ENCODE measurements around the gene TNFSF15.

TNFSF15 gene

GRCh38 chr9:114787214-114787613 lies 18.6 kb downstream of the TNFSF15 start:
- DNase-seq, result no peak

DNA sequence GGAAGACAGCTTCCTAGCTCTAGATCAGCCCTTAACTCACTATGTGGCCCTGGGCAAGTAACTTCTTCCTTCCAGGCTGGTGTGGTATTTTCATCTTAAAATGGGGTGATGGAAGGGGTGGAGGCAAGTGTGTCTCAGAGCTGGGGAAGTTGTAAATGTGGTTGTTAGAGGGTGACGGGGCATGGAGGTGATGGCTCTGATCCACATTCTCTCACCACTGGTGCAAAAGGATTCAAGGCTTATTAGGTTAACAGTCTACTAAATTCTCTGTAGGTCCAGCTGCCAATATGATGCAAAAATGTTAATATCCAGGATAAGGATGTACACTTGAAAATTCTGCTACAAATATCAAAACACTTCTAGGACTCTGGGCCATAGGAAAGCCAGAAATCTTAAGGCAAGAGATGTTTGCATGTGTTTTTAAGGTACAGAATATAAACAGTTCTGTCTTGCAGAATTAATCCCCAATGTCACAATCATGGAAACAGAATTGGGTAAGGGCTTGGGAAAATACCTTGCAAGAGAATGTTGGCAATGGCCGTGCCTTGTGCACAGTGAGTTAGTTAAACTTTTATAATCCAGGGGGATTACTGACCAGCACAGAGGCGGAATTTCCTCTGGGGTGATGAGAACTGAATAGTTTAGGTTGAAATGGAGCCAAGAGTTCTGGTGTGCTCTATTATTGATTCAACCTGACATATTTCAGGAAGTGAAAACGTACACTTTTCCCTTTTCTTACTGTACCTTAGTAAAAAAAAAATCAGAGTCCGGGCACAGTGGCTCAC lies 19.8 kb downstream of the TNFSF15 start:
- no peak for DNase-seq

- DNase-seq, result no peak
Measured at GRCh38 chr9:114784721-114785279, 21.0 kb downstream of the TNFSF15 start.

- DNase-seq, result no peak
Measured at GRCh38 chr9:114782586-114782985, 23.3 kb downstream of the TNFSF15 start.

GRCh38 chr9:114779352-114779845 lies 26.4 kb downstream of the TNFSF15 start:
- no peak for DNase-seq

- DNase-seq, result peak; percentile 4
Measured at GRCh38 chr9:114777821-114778609, 27.8 kb downstream of the TNFSF15 start.

- no peak for DNase-seq
Measured at GRCh38 chr9:114776683-114777399, 29.0 kb downstream of the TNFSF15 start.

- DNase-seq, result no peak
Measured at GRCh38 chr9:114775981-114776380, 29.9 kb downstream of the TNFSF15 start.

GRCh38 chr9:114775121-114775520 lies 30.7 kb downstream of the TNFSF15 start:
- DNase-seq, result no peak

DNA sequence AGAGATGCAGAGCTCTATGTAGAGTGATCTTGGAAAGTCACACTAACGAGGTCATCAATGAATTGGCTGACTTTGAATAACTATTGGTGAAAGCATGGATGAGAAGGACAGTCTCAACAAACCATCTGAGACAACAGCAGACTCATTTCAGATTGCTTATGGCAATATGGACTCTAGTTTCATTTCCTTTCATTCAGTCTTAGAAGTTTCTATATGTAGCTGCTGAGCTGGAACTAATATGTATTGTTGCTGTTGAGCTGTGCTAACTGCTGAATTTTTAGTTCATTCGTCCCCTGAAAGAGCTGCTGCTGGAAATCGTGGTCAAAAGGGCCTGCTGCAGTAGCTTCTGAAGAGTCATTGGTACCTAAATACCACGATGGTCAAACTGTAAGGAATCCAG lies 31.3 kb downstream of the TNFSF15 start:
- DNase-seq, result no peak

DNA sequence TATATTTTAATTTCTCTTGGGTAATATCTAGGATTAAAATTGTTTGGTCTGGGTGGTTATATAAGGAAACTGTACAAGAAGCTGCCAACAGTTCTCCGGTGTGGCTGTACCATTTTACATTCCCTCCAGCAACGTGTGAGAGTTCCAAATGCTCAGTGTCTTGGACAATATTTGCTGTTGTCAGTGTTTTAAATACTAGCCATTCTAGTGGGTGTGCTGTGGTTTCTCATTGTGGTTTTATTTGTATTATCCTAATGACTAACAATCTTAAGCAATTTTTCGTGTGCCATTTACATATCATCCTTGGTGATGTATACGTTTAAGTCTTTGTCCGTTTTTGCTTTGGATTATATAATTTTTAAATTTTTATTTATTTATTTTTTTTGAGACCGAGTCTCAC lies 34.0 kb downstream of the TNFSF15 start:
- no peak for DNase-seq

- no peak for DNase-seq
Measured at GRCh38 chr9:114770991-114771390, 34.8 kb downstream of the TNFSF15 start.

- DNase-seq, result no peak
Measured at GRCh38 chr9:114769624-114770023, 36.2 kb downstream of the TNFSF15 start.

- no peak for DNase-seq
Measured at GRCh38 chr9:114763220-114763619, 42.6 kb downstream of the TNFSF15 start.

- no peak for DNase-seq
Measured at GRCh38 chr9:114761523-114761922, 44.3 kb downstream of the TNFSF15 start.

- DNase-seq, result no peak
Measured at GRCh38 chr9:114759512-114760341, 46.1 kb downstream of the TNFSF15 start.

- no peak for DNase-seq
Measured at GRCh38 chr9:114757984-114758383, 47.9 kb downstream of the TNFSF15 start.

- no peak for DNase-seq
Measured at GRCh38 chr9:114757395-114757794, 48.4 kb downstream of the TNFSF15 start.

DNA sequence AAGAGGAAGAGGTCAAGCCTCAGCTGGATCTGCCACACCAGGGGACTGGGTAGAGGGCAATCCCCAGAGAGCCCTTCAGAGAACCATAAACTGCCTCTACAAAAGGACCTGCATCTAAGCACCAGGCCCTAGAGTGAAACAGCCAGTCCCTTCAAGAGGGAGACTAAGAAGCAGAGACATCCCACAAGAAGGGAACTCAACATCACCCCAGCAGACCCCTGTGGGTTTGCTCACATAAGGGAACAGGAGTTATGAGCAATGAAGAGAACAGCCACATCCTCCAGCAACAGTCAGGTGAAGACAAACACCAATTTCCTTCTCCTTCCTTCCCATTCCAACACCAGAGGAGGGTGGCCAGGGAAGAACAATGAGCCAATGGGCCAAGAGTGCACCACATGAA lies 48.9 kb downstream of the TNFSF15 start:
- DNase-seq, result no peak

DNA sequence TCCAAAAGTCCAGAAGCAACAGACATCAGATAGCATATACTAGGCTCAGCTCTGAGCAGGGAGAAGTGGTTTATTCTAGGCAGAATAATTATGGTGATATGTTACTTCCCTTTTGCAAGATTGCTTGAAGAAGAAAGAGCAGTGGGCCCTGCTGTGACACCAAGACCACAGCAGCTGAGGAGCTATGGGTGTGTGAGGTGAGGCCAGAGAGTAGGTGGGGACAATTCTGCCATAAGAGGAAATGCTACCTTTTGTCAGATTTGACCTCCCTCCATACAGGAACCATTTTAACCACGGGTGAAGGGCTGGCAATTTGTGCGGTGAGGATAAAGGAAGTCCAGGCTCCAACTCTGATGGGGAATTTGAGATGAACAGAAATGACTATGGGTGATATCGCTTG lies 51.3 kb downstream of the TNFSF15 start:
- DNase-seq, result no peak

DNA sequence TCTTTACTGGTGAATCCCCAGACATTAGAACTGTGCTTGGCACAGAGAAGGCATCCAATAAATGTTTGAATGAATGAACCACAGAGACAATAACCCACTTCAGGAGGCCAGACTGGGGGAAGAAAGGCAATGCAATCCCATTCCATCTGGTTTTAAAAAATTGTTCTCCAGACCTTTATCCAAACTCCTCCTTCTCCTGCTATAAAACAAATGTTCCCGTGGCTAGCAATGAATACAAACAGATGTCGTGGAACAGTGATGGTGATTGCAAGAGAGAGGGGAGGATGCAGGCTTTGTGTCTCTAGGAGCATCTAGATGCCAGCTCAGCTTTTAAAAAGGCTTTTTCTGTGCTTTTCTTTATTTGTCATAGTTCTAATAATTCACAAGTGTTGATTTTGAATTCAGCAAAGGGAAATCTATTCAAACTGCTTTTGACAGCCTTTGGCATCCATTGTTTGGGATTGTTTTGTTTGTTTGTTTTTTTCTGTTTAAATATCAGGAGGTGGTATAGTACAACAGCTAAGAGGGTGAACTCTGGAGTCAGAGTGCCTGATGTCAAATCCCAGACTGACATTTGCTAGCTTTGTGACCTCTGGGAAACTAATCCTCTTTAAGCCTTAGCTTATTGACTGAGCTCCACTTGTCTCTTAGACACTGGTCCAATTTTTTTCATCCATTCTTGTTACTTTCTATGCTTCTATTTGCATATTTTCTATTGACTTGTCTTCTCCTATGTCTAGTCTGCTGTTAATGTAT lies 59.1 kb downstream of the TNFSF15 start:
- DNase-seq, result no peak
